H1 (cell line): Measurements from ENCODE around the gene C19orf12.

Source experiments
- CBX5 ChIP-seq: fragments of 300-800, 300-1000 bp; sonication (generic); IDR thresholded peaks from 2 replicates; pipeline ENCODE4 v1.7.1; 2016; ENCODE audit warnings: antibody characterized with exemption, low read length, low read depth
- CTCF ChIP-seq, 3 experiments: IDR thresholded peaks; 1 replicate in 2 of 3; 2 replicates in 1 of 3; pipeline versions ENCODE4 v1.5.1 to v1.6.1; 2011; ENCODE audit warnings: low read length in 3 of 3, mild to moderate bottlenecking in 3 of 3, inconsistent platforms in 2 of 3, low read depth in 1 of 3, moderate library complexity in 1 of 3; ENCODE audit not compliant: insufficient read depth in 1 of 3; ENCODE audit errors: control extremely low read depth in 1 of 3
- EGR1 ChIP-seq: IDR thresholded peaks from 2 replicates; pipeline ENCODE4 v1.6.1; 2011; ENCODE audit warnings: low read depth, low read length, borderline replicate concordance
- EP300 ChIP-seq, 2 experiments: IDR thresholded peaks; 1 replicate in 1 of 2; 2 replicates in 1 of 2; pipeline ENCODE4 v1.6.1; 2011 to 2012; ENCODE audit warnings: low read depth in 2 of 2, low read length in 2 of 2, mild to moderate bottlenecking in 2 of 2, borderline replicate concordance in 1 of 2, inconsistent platforms in 1 of 2, moderate library complexity in 1 of 2
- EZH2 ChIP-seq: fragments of 200-600 bp; sonication (generic); IDR thresholded peaks from 2 replicates; pipeline ENCODE4 v1.7.1; 2012; ENCODE audit warnings: low read depth, mild to moderate bottlenecking, moderate library complexity, low read length, inconsistent platforms; ENCODE audit not compliant: severe bottlenecking
- JUN ChIP-seq: IDR thresholded peaks from 2 replicates; pipeline ENCODE4 v1.6.1; 2011; ENCODE audit warnings: low read depth, mild to moderate bottlenecking, improper control_type of control experiment, low read length
- PHF8 ChIP-seq: fragments of 200-600 bp; sonication (generic); conservative IDR thresholded peaks from 2 replicates; pipeline ENCODE4 v1.7.1; 2012; ENCODE audit warnings: low read depth, mild to moderate bottlenecking, inconsistent platforms, low read length, moderate library complexity
- SAP30 ChIP-seq: fragments of 300-600 bp; sonication (generic); IDR thresholded peaks from 2 replicates; pipeline ENCODE4 v1.7.1; 2012; ENCODE audit warnings: low read length, moderate library complexity, mild to moderate bottlenecking, inconsistent platforms; ENCODE audit not compliant: insufficient read depth, insufficient replicate concordance
- TAF1 ChIP-seq: IDR thresholded peaks from 2 replicates; pipeline ENCODE4 v1.6.1; 2011; ENCODE audit warnings: mild to moderate bottlenecking, low read depth, low read length
- ZNF274 ChIP-seq: IDR thresholded peaks from 2 replicates; pipeline ENCODE4 v1.7.0; 2012; ENCODE audit warnings: low read length, borderline replicate concordance; ENCODE audit errors: extremely low read depth
- TF ChIP-seq, protein P1 (sequence below): IDR thresholded peaks from 2 replicates; pipeline ENCODE4 v1.6.1; 2012; ENCODE audit warnings: inconsistent platforms

DNA sequence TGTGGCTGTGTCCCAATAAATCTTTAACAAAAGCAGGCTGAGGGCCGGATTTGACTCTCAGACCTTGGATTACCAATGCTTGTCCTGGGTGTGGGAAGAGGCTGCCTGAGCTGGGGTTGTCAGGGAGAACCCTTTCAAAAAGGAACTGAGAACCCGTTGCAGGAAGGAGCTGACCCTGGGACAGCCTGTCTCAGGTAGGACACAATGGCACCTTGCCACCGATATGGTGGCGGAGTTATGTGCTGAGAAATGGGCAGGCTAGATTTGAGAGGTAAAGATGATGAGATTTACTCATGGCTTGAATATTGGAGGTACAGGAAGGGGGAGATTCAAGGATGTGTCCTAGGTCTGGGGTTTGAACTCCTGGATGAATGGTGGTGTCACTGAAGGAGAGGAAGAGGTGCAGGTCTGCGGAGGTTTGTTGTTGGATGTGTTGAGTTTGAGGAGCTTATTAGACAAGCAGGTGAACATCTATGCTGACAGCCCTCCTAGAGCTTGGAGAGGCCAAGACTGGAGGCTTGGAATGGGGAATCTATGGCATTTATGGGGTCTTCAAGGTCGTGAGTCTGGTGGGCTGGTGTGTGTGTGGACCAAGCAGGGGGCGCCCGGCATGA is 42.6 kb downstream of the C19orf12 start:
- no peak for TF ChIP-seq PHF8
- no peak for TF ChIP-seq TAF1
- TF ChIP-seq CTCF (IDR thresholded peaks at IDR 0.05; ENCODE audit: control extremely low read depth in 1 of 3, insufficient read depth in 1 of 3, low read depth in 1 of 3, low read length in 3 of 3), result no peak
- no peak for TF ChIP-seq ZNF274
- TF ChIP-seq EGR1, result no peak
- no peak for TF ChIP-seq EZH2
- TF ChIP-seq, protein P1, sequence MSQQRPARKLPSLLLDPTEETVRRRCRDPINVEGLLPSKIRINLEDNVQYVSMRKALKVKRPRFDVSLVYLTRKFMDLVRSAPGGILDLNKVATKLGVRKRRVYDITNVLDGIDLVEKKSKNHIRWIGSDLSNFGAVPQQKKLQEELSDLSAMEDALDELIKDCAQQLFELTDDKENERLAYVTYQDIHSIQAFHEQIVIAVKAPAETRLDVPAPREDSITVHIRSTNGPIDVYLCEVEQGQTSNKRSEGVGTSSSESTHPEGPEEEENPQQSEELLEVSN, result no peak
- no peak for TF ChIP-seq SAP30
- no peak for TF ChIP-seq EP300 (IDR thresholded peaks at IDR 0.05; ENCODE audit: borderline replicate concordance in 1 of 2, low read depth in 2 of 2, low read length in 2 of 2)
- TF ChIP-seq CBX5, result no peak
- TF ChIP-seq JUN, result no peak
